Liver (tissue), 3 donors: ENCODE results near the gene SMIM13.

Experiments
- ATF3 ChIP-seq: IDR thresholded peaks from 2 replicates; pipeline ENCODE4 v1.6.1; 2016; ENCODE audit warnings: antibody characterized with exemption
- CTCF ChIP-seq: fragments of 150-350 bp; IDR thresholded peaks from 2 replicates; pipeline ENCODE4 v1.5.1; 2017; ENCODE audit warnings: improper control_type of control experiment, low read depth, low read length; ENCODE audit not compliant: missing input control
- EGR1 ChIP-seq, 2 donors: IDR thresholded peaks; 2 replicates each; pipeline ENCODE4 v1.6.1; 2016 to 2018; ENCODE audit warnings: antibody characterized with exemption in 2 of 2, low read depth in 2 of 2
- HNF4G ChIP-seq: IDR thresholded peaks from 2 replicates; pipeline ENCODE4 v1.6.1; 2016; ENCODE audit warnings: antibody characterized with exemption
- MAX ChIP-seq: IDR thresholded peaks from 2 replicates; pipeline ENCODE4 v1.6.1; 2016; ENCODE audit warnings: antibody characterized with exemption
- NR2F2 ChIP-seq: IDR thresholded peaks from 2 replicates; pipeline ENCODE4 v1.6.1; 2016; ENCODE audit warnings: antibody characterized with exemption
- REST ChIP-seq: IDR thresholded peaks from 2 replicates; pipeline ENCODE4 v1.6.1; 2016; ENCODE audit warnings: antibody characterized with exemption, mild to moderate bottlenecking
- SP1 ChIP-seq: IDR thresholded peaks from 2 replicates; pipeline ENCODE4 v1.6.1; 2018; ENCODE audit warnings: antibody characterized with exemption, mild to moderate bottlenecking
- TAF1 ChIP-seq: conservative IDR thresholded peaks from 2 replicates; pipeline ENCODE4 v1.6.1; 2016; ENCODE audit warnings: antibody characterized with exemption, mild to moderate bottlenecking
- YY1 ChIP-seq: IDR thresholded peaks from 2 replicates; pipeline ENCODE4 v1.6.1; 2016; ENCODE audit warnings: antibody characterized with exemption, mild to moderate bottlenecking
- ZBTB33 ChIP-seq: IDR thresholded peaks from 2 replicates; pipeline ENCODE4 v1.6.1; 2016; ENCODE audit warnings: antibody characterized with exemption
- donor health status: healthy.
- donor health status: healthy.

- TF ChIP-seq MAX: no peak
- no peak for TF ChIP-seq TAF1
- no peak for TF ChIP-seq CTCF
- no peak for TF ChIP-seq YY1
- no peak for TF ChIP-seq SP1
- no peak for TF ChIP-seq EGR1 (IDR thresholded peaks at IDR 0.05; ENCODE audit: low read depth in 2 of 2)
- TF ChIP-seq ATF3: no peak
- no peak for TF ChIP-seq ZBTB33
- TF ChIP-seq REST: no peak
- no peak for TF ChIP-seq NR2F2
- TF ChIP-seq HNF4G: no peak
These were observed 33.2 kb downstream of the SMIM13 start for GRCh38 chr6:11126876-11127275.
